ENCODE data around the gene PPP1R14B. TPM values are rescaled to one million over a fixed set of nuclear protein-coding genes. Genes with fewer than 3 reads are reported as not detected.
A peak's percentile ranks its signal among the peaks of the same experiment; 100 is the strongest.

Gene PPP1R14B
- total RNA-seq, 2 experiments from 2014 or later = 142 to 177 TPM

GRCh38 chr11:64202992-64203391 lies 43.8 kb downstream of the PPP1R14B start:
- no peak overlapping the region for H3K27ac Mint-ChIP-seq
- no peaks in the 10 kb centered on the region for H3K27me3 Mint-ChIP-seq
- DNase-seq (no peak), ATAC-seq (no peak)
- H3K4me3 Mint-ChIP-seq = no peak overlapping the region
- H3K36me3 Mint-ChIP-seq = peaks cover 60% of the 10 kb centered on the region
- H3K9me3 Mint-ChIP-seq (ENCODE audit: low read depth) = no peaks in the 10 kb centered on the region
- CTCF ChIA-PET = interaction anchor here (1.0 to 9.6 kb wide), 5 partner anchors 14 to 129 kb away, joined by 3 to 169 read pairs (median 52); partner anchors contain the start of genes CATSPERZ, ESRRA, PLCB3 and PRDX5
- peaks cover 34% of the 10 kb centered on the region for H3K4me1 Mint-ChIP-seq

GRCh38 chr11:64201543-64201942 lies 45.2 kb downstream of the PPP1R14B start:
- Mint-ChIP-seq H3K27me3 (no peaks in the 10 kb centered on the region), H3K4me1 (peaks cover 42% of the 10 kb centered on the region), H3K27ac (peak overlapping the region; percentile 7), H3K4me3 (no peak overlapping the region), H3K9me3 (ENCODE audit: low read depth) (no peaks in the 10 kb centered on the region), H3K36me3 (peaks cover 57% of the 10 kb centered on the region)
- DNase-seq (no peak), ATAC-seq (no peak)
- CTCF ChIA-PET = interaction anchor here (1.0 to 9.6 kb wide), 4 partner anchors 13 to 102 kb away, joined by 3 to 169 read pairs (median 89); partner anchors contain the start of genes CATSPERZ, DNAJC4, ESRRA and PLCB3

GRCh38 chr11:64198511-64198910 lies 48.2 kb downstream of the PPP1R14B start:
- Mint-ChIP-seq H3K27ac (no peak overlapping the region), H3K4me3 (no peak overlapping the region)
- CTCF ChIA-PET = interaction anchor here (2.1 to 2.3 kb wide), 2 partner anchors 13 to 102 kb away, joined by 5 to 7 read pairs; partner anchors contain the start of gene STIP1

GRCh38 chr11:64196626-64197025 lies 50.1 kb downstream of the PPP1R14B start:
- no peaks in the 10 kb centered on the region for H3K27me3 Mint-ChIP-seq
- CTCF ChIA-PET = interaction anchor here (1.5 to 2.3 kb wide), 3 partner anchors 11 to 104 kb away, joined by 3 to 7 read pairs (median 5); partner anchors contain the start of genes NUDT22 and STIP1
- no peak overlapping the region for H3K27ac Mint-ChIP-seq
- H3K4me3 Mint-ChIP-seq = no peak overlapping the region
- peaks cover 57% of the 10 kb centered on the region for H3K36me3 Mint-ChIP-seq
- no peaks in the 10 kb centered on the region for H3K9me3 Mint-ChIP-seq (ENCODE audit: low read depth)
- H3K4me1 Mint-ChIP-seq = peaks cover 29% of the 10 kb centered on the region
- DNase-seq = no peak
- no peak for ATAC-seq

More at GRCh38 chr11:64198511-64198910, 48.2 kb downstream of the PPP1R14B start:
- Mint-ChIP-seq H3K27me3 (no peaks in the 10 kb centered on the region), H3K9me3 (ENCODE audit: low read depth) (no peaks in the 10 kb centered on the region), H3K36me3 (peaks cover 64% of the 10 kb centered on the region), H3K4me1 (peaks cover 30% of the 10 kb centered on the region)
- ATAC-seq (no peak), DNase-seq (no peak)

Other genes with a start within 250 kb of the PPP1R14B start
- not detected for gene FLRT1, start 211.0 kb downstream of the PPP1R14B start, total RNA-seq
- 10 to 100 TPM; 10.1 to 12.3 TPM for gene MACROD1, start 80.8 kb downstream of the PPP1R14B start, total RNA-seq
- 100 to 1,000 TPM; 303 to 410 TPM for gene STIP1, start 60.8 kb downstream of the PPP1R14B start, total RNA-seq
- 100 to 1,000 TPM; 210 to 217 TPM for gene FERMT3, start 40.2 kb downstream of the PPP1R14B start, total RNA-seq
- 10 to 100 TPM; 33.4 to 37.1 TPM for gene TRPT1, start 20.8 kb downstream of the PPP1R14B start, total RNA-seq
- 10 to 100 TPM; 83.8 to 84.1 TPM for gene NUDT22, start 20.7 kb downstream of the PPP1R14B start, total RNA-seq
- 10 to 100 TPM; 29.7 to 37.0 TPM for gene DNAJC4, start 16.4 kb downstream of the PPP1R14B start, total RNA-seq
- gene VEGFB, start 12.4 kb downstream of the PPP1R14B start, total RNA-seq = 10 to 100 TPM; 53.4 to 54.8 TPM
- 10 to 100 TPM; 23.4 to 23.9 TPM for gene FKBP2, start 5.8 kb downstream of the PPP1R14B start, total RNA-seq
- gene PLCB3, start 4.6 kb upstream of the PPP1R14B start, total RNA-seq = 10 to 100 TPM; 18.1 to 20.4 TPM
- gene BAD, start 37.7 kb upstream of the PPP1R14B start, total RNA-seq = 10 to 100 TPM; 35.6 to 36.1 TPM
- gene GPR137, start 38.9 kb upstream of the PPP1R14B start, total RNA-seq = 10 to 100 TPM; 32.9 to 46.0 TPM
- gene KCNK4, start 44.4 kb upstream of the PPP1R14B start, total RNA-seq = under 1 TPM in 1 of 2 experiments, not detected in 1; 0.29 TPM
- not detected for gene CATSPERZ, start 53.4 kb upstream of the PPP1R14B start, total RNA-seq
- 10 to 100 TPM; 46.6 to 54.0 TPM for gene ESRRA, start 58.6 kb upstream of the PPP1R14B start, total RNA-seq
- 100 to 1,000 TPM; 134 to 153 TPM for gene TRMT112, start 70.6 kb upstream of the PPP1R14B start, total RNA-seq
- 100 to 1,000 TPM; 125 to 163 TPM for gene PRDX5, start 71.2 kb upstream of the PPP1R14B start, total RNA-seq
- gene CCDC88B, start 93.3 kb upstream of the PPP1R14B start, total RNA-seq = 100 to 1,000 TPM; 152 to 164 TPM
- 10 to 100 TPM; 31.1 to 41.9 TPM for gene RPS6KA4, start 112.2 kb upstream of the PPP1R14B start, total RNA-seq

Data from activated CD8-positive, alpha-beta memory T cell treated with anti-CD3 and anti-CD28 coated beads, Interleukin-2, amount 10 ng/mL, durations not matched to agents 7 days and 5 days (primary cell).